T-cell (primary cell): ENCODE measurements around the gene PSMC4. TPM values are rescaled to one million over a fixed set of nuclear protein-coding genes. Genes with fewer than 3 reads are reported as not detected.

Source experiments
- ATAC-seq, 4 experiments: fragments of 200-7000 bp in 3 of 4; fragments of 150-1000 bp in 1 of 4; cut with Tn5 transposase; replicated peaks in 1 of 4; 1 replicate in 3 of 4; 2 replicates in 1 of 4; pipeline ENCODE4 v1.10.0; 2021; ENCODE audit warnings: moderate library complexity in 3 of 4, mild to moderate bottlenecking in 2 of 4, moderate number of reproducible peaks in 1 of 4
- CTCF ChIA-PET, 2 donors: fragments of 300-600 bp; sonication (Branson Sonifier 250); formaldehyde crosslinking; loops; one replicate each; lab custom pipeline; 2022; ENCODE audit warnings: antibody characterized with exemption in 2 of 2; lab: Charles Lee
- POLR2A ChIA-PET, 2 donors: fragments of 300-600 bp; sonication (Branson Sonifier 250); formaldehyde crosslinking; loops; one replicate each; lab custom pipeline; 2022; ENCODE audit warnings: antibody characterized with exemption in 2 of 2; lab: Charles Lee
- DNase-seq, 35 experiments: peaks; one replicate each; pipeline versions ENCODE4 v3.0.0 to v3.0.0-alpha.2; 2013 to 2023
- H3K27ac ChIP-seq: one replicate; pipeline ENCODE4 v1.5.1; 2013; ENCODE audit warnings: low read length
- H3K27me3 ChIP-seq, 2 experiments: replicated peaks in 1 of 2; 1 replicate in 1 of 2; 2 replicates in 1 of 2; pipeline versions ENCODE4 v1.6.1 to v1.7.0; 2013; ENCODE audit warnings: low read length in 1 of 2, mixed read lengths in 1 of 2; ENCODE audit not compliant: control insufficient read depth in 2 of 2, insufficient read depth in 2 of 2; ENCODE audit errors: extremely low read depth in 1 of 2
- H3K36me3 ChIP-seq, 2 donors: 1 replicate in 1 of 2; 2 replicates in 1 of 2; pipeline versions ENCODE4 v1.6.1 to v1.7.0; 2013; ENCODE audit warnings: low read length in 1 of 2; ENCODE audit not compliant: control insufficient read depth in 2 of 2, insufficient read depth in 1 of 2; ENCODE audit errors: extremely low read depth in 1 of 2
- H3K4me1 ChIP-seq, 2 experiments: 1 replicate in 1 of 2; 2 replicates in 1 of 2; pipeline versions ENCODE4 v1.6.1 to v1.7.0; 2013; ENCODE audit warnings: low read length in 2 of 2, mixed read lengths in 1 of 2; ENCODE audit not compliant: insufficient read depth in 2 of 2, control insufficient read depth in 1 of 2; ENCODE audit errors: extremely low read depth in 1 of 2
- H3K4me3 ChIP-seq, 2 donors: 1 replicate in 1 of 2; 2 replicates in 1 of 2; pipeline versions ENCODE4 v1.5.1 to v1.7.0; 2013; ENCODE audit warnings: mild to moderate bottlenecking in 2 of 2, low read length in 1 of 2, moderate library complexity in 1 of 2; ENCODE audit not compliant: control insufficient read depth in 1 of 2; ENCODE audit errors: extremely low read depth in 1 of 2
- H3K9me3 ChIP-seq: 2 replicates; pipeline ENCODE4 v1.7.0; 2013
- H3K27ac Mint-ChIP-seq, 2 donors: one replicate each; pipeline ENCODE4 v1.8.0; 2020 to 2021; ENCODE audit warnings: mild to moderate bottlenecking in 2 of 2, mixed read lengths in 2 of 2
- H3K27me3 Mint-ChIP-seq, 2 donors: one replicate each; pipeline ENCODE4 v1.8.0; 2021 to 2022; ENCODE audit warnings: mixed read lengths in 2 of 2
- H3K36me3 Mint-ChIP-seq: one replicate; pipeline ENCODE4 v1.8.0; 2021; ENCODE audit warnings: mixed read lengths
- H3K4me1 Mint-ChIP-seq, 3 donors: one replicate each; pipeline ENCODE4 v1.8.0; 2020 to 2022; ENCODE audit warnings: mixed read lengths in 3 of 3, mild to moderate bottlenecking in 1 of 3
- H3K4me3 Mint-ChIP-seq, 3 donors: one replicate each; pipeline ENCODE4 v1.8.0; 2020 to 2022; ENCODE audit warnings: mild to moderate bottlenecking in 3 of 3, mixed read lengths in 3 of 3, moderate library complexity in 3 of 3
- H3K9me3 Mint-ChIP-seq, 3 donors: one replicate each; pipeline ENCODE4 v1.8.0; 2020 to 2022; ENCODE audit warnings: mixed read lengths in 3 of 3
- WGBS: methylation state at CpG from one replicate; pipeline ENCODE4 v1.1.5; 2013; ENCODE audit warnings: missing lambda C conversion rate; ENCODE audit not compliant: insufficient coverage; 5-methylcytosine and 5-hydroxymethylcytosine counted together
- total RNA-seq, 35 experiments: library from RNA in 6 of 35; stranded (reverse) in 6 of 35; fragments of 120-200 nt in 1 of 35; gene quantifications; one replicate each; pipeline versions ENCODE4 v1.2.1 to v1.2.4 and lab custom pipeline; 2013 to 2026

PSMC4 gene
- total RNA-seq, 5 donors from 2014 or later (not counting 1 experiment from before 2014, with no cell fraction given): 58.5 to 80.0 (median 59.6) TPM

DNA sequence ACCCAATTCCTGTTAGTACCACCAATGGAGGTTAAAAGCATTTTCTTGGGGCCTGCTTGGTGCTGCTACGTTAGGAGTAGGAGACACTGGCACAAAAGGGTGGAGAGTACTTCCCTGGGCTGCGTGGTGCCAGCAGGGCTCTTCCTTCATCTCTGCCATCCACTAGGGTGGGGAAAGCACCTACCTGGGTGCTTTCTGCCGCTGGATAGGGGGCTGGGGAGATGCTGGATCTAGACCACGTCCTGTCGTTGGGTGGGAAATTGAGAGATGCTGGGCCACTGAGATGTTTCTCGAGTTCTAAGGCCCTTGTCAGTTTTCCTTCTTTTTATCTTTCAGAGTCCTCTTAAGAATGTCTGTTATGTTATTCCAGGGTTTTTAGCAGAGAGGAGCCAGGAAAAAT is 29.8 kb upstream of the PSMC4 start:
- peaks cover 79 to 81% (median 79%) of the 10 kb centered on the region in 3 donors for H3K4me1 Mint-ChIP-seq
- peaks cover 4 to 12% (median 9%) of the 10 kb centered on the region in 3 donors for H3K9me3 Mint-ChIP-seq
- POLR2A ChIA-PET: interaction anchor here (0.6 to 1.6 kb wide), 3 partner anchors 29 to 32 kb away, joined by 6 to 11 read pairs (median 7); partner anchors contain the start of gene PSMC4 (in 2 of the 2)
- CTCF ChIA-PET: interaction anchor here (1.0 to 2.8 kb wide), 5 partner anchors 10 to 29 kb away, joined by 4 to 61 read pairs (median 7); partner anchors contain the start of gene PSMC4 (in 2 of the 2)
- H3K27me3 Mint-ChIP-seq: no peaks in the 10 kb centered on the region
- H3K27ac ChIP-seq: peak overlapping the region; percentile 94
- peak overlapping the region; percentile 86 to 91 for H3K27ac Mint-ChIP-seq
- H3K4me1 ChIP-seq: peaks cover 51 to 71% of the 10 kb centered on the region in 2 experiments
- WGBS: 8% methylated on average over 2 of the region's 6 CpGs
- DNase-seq (peak in 17 of 35 experiments; percentile 11 to 58 (median 22)), ATAC-seq (peak in 1 of 4 experiments; percentile 18)
- no peaks in the 10 kb centered on the region for H3K27me3 ChIP-seq
- peak overlapping the region; percentile 37 to 46 for H3K4me3 ChIP-seq
- no peaks in the 10 kb centered on the region for H3K36me3 ChIP-seq
- H3K36me3 Mint-ChIP-seq: peaks cover 3% of the 10 kb centered on the region
- H3K9me3 ChIP-seq: no peaks in the 10 kb centered on the region
- peak overlapping the region; percentile 55 to 71 (median 69) for H3K4me3 Mint-ChIP-seq

DNA sequence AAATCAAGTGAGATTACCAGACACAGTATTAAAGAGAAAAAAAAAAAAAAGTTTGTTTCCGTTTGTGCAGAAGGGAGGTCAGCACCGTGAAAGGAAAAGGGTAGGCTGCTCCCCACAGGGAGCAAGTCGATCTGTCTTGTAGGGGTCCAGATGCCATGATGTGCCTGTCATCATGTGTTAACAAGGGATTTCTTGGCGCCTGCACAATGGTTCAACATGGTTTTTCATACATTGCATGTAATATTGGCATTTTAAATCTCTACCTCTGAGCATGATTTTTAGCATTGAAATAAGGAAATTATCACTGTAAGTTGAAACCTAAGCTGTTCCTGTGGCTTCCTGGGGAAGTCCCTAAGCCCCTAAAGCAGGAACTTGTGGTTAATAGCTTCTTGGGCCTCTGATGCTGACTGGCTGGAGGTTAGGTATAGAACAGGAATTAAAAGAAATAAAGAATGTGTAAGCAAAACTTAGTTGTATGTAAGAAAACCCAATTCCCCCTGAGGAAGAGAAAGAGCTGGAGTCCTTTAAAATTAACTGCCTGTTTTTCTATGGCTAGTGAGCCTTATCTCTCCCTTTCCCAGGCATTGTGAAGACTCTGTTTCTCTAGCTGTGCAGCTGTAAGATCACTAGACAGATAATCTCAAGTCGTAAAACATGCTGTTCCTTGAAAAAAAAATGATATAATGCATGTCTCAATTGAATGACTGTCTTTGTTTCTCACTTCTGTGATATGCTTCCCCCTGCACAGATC is 29.2 kb upstream of the PSMC4 start:
- Mint-ChIP-seq H3K4me3 (peak overlapping the region; percentile 55 to 71 (median 69)), H3K36me3 (peaks cover 3% of the 10 kb centered on the region), H3K27me3 (no peaks in the 10 kb centered on the region), H3K27ac (peak overlapping the region; percentile 86 to 91), H3K9me3 (peaks cover 4 to 12% (median 9%) of the 10 kb centered on the region in 3 donors), H3K4me1 (peaks cover 78 to 79% (median 79%) of the 10 kb centered on the region in 3 donors)
- peak; percentile 81 to 90 (median 84) for ATAC-seq
- DNase-seq: peak; percentile 19 to 86 (median 56)
- Histone ChIP-seq H3K27me3 (no peaks in the 10 kb centered on the region), H3K27ac (peak overlapping the region; percentile 94), H3K4me3 (peak overlapping the region; percentile 37 to 46), H3K9me3 (no peaks in the 10 kb centered on the region), H3K4me1 (peaks cover 44 to 71% of the 10 kb centered on the region in 2 experiments), H3K36me3 (no peaks in the 10 kb centered on the region)
- ChIA-PET POLR2A (interaction anchor here (0.6 to 1.6 kb wide), 8 partner anchors 11 to 501 kb away, joined by 3 to 11 read pairs (median 6); partner anchors contain the start of gene PSMC4 (in 2 of the 2)), CTCF (interaction anchor here (0.6 to 2.8 kb wide), 8 partner anchors 10 to 250 kb away, joined by 3 to 61 read pairs (median 4); partner anchors contain the start of gene PSMC4 (in 2 of the 2))
- WGBS: 0% methylated on average over 2 of the region's 5 CpGs

DNA sequence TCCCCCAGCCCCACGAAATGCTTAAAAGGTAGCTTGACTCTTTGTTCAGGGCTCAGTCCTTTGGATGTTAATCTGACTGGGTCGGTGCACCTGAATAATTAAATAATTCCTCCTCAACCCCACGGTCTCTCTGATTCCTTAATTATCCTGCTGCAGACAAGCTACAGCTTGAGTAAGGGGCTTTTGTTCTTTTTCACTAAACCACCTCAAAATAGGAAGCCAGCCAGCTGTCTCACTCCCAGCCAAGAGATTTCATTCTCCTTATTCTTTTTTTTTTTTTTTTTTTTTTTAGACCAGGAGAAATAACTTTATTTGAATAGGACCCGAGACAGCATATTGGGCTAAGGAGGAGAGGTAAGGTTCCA is 28.6 kb upstream of the PSMC4 start:
- no peak overlapping the region for H3K4me3 ChIP-seq
- WGBS: no CpG with 5 or more reads among the region's 4 CpGs
- Mint-ChIP-seq H3K4me1 (peaks cover 75 to 79% (median 76%) of the 10 kb centered on the region in 3 donors), H3K9me3 (peaks cover 4 to 12% (median 9%) of the 10 kb centered on the region in 3 donors), H3K27me3 (no peaks in the 10 kb centered on the region), H3K4me3 (peak overlapping the region; percentile 55 to 71 (median 69)), H3K36me3 (peaks cover 3% of the 10 kb centered on the region), H3K27ac (peak overlapping the region; percentile 86 to 91)
- H3K9me3 ChIP-seq: no peaks in the 10 kb centered on the region
- H3K36me3 ChIP-seq: no peaks in the 10 kb centered on the region
- peaks cover 40 to 71% of the 10 kb centered on the region in 2 experiments for H3K4me1 ChIP-seq
- ATAC-seq (no peak), DNase-seq (no peak)
- H3K27ac ChIP-seq: peak overlapping the region; percentile 94
- POLR2A ChIA-PET: interaction anchor here (0.6 to 1.6 kb wide), 7 partner anchors 11 to 501 kb away, joined by 3 to 11 read pairs (median 7); partner anchors contain the start of gene PSMC4 (in 2 of the 2)
- CTCF ChIA-PET: interaction anchor here (0.6 to 2.8 kb wide), 8 partner anchors 9 to 28 kb away, joined by 3 to 61 read pairs (median 5); partner anchors contain the start of gene PSMC4 (in 2 of the 2)
- no peaks in the 10 kb centered on the region for H3K27me3 ChIP-seq

DNA sequence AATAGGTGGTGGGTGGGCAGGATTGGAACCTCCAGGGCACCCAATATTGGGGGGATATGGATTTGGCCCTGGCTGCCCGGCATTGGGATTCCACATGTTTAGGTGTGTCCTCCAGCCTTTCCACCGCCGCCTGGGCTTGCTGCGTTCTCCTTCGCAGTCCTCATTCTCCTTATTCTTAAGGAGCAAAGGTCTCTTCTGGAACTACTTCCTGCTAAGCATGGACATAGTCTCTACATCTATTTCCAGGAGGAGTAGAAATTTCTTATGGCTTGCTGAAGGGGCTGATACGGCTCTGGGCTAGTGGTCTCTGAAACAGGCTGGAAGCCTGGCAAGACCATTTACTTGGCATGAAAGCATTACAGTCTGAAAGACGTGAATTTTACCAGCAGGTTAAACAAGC is 27.4 kb upstream of the PSMC4 start:
- WGBS: 100% methylated on average over 4 of the region's 7 CpGs
- peak overlapping the region; percentile 61 to 84 for H3K27ac Mint-ChIP-seq
- Histone ChIP-seq H3K9me3 (no peaks in the 10 kb centered on the region), H3K36me3 (no peaks in the 10 kb centered on the region), H3K27me3 (no peaks in the 10 kb centered on the region), H3K4me1 (peaks cover 45 to 80% of the 10 kb centered on the region in 2 experiments), H3K27ac (peak overlapping the region; percentile 94), H3K4me3 (no peak overlapping the region)
- peak overlapping the region in 1 of 3 donors; percentile 69 for H3K4me3 Mint-ChIP-seq
- peaks cover 3% of the 10 kb centered on the region for H3K36me3 Mint-ChIP-seq
- ChIA-PET CTCF (interaction anchor here in 1 of 2 donors (0.8 to 1.8 kb wide), 2 partner anchors 10 to 26 kb away, joined by 3 to 13 read pairs; partner anchors contain the start of gene PSMC4), POLR2A (no interaction called here)
- no peaks in the 10 kb centered on the region for H3K27me3 Mint-ChIP-seq
- DNase-seq (no peak), ATAC-seq (no peak)
- H3K9me3 Mint-ChIP-seq: peaks cover 4 to 12% (median 9%) of the 10 kb centered on the region in 3 donors
- peaks cover 78 to 81% (median 80%) of the 10 kb centered on the region in 3 donors for H3K4me1 Mint-ChIP-seq

DNA sequence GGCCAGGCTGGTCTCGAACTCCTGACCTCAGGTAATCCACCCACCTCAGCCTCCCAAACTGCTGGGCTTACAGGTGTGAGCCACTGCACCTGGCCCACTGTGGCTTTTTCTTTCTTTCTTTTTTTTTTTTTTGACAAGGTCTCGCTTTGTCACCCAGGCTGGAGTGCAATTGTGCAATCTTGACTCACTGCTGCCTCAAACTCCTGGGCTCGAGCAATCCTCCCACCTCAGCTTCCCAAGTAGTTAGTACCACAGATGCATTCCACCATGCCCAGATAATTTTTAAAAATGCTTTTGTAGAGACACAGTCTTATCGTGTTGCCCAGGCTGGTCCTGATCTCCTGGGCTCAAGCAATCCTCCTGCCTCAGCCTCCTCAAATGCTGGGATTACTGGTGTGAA is 24.4 kb upstream of the PSMC4 start:
- Histone ChIP-seq H3K27me3 (no peaks in the 10 kb centered on the region), H3K27ac (no peak overlapping the region), H3K4me3 (no peak overlapping the region), H3K4me1 (peaks cover 65 to 95% of the 10 kb centered on the region in 2 experiments), H3K9me3 (no peaks in the 10 kb centered on the region), H3K36me3 (no peaks in the 10 kb centered on the region)
- ATAC-seq (no peak), DNase-seq (no peak)
- H3K36me3 Mint-ChIP-seq: no peaks in the 10 kb centered on the region
- H3K27me3 Mint-ChIP-seq: no peaks in the 10 kb centered on the region
- H3K4me3 Mint-ChIP-seq: peak overlapping the region in 1 of 3 donors; percentile 41
- WGBS: 100% methylated on average over 1 of the region's 4 CpGs
- peak overlapping the region; percentile 72 to 94 for H3K27ac Mint-ChIP-seq
- ChIA-PET CTCF (no interaction called here), POLR2A (no interaction called here)
- H3K9me3 Mint-ChIP-seq: no peaks in the 10 kb centered on the region
- peaks cover 83 to 89% (median 86%) of the 10 kb centered on the region in 3 donors for H3K4me1 Mint-ChIP-seq
